Testis (tissue), 2 donors: ENCODE results near the gene FCHSD2.

Experiments used
- POLR2A ChIP-seq: fragments of 450-650 bp; IDR thresholded peaks from one replicate; pipeline ENCODE4 v1.6.1; 2017; ENCODE audit warnings: antibody characterized with exemption, mild to moderate bottlenecking, moderate library complexity
- TF ChIP-seq, protein P1 (sequence below), 3 experiments: fragments of 450-650 bp in 2 of 3; fragments of 200-600 bp in 1 of 3; sonication (generic) in 1 of 3; IDR thresholded peaks; one replicate each; pipeline ENCODE4 v1.5.1; 2016 to 2019; ENCODE audit warnings: antibody characterized with exemption in 3 of 3, mild to moderate bottlenecking in 2 of 3, moderate library complexity in 1 of 3

GRCh38 chr11:72831521-72832300, 310.4 kb downstream of the FCHSD2 start:
- TF ChIP-seq, protein P1, sequence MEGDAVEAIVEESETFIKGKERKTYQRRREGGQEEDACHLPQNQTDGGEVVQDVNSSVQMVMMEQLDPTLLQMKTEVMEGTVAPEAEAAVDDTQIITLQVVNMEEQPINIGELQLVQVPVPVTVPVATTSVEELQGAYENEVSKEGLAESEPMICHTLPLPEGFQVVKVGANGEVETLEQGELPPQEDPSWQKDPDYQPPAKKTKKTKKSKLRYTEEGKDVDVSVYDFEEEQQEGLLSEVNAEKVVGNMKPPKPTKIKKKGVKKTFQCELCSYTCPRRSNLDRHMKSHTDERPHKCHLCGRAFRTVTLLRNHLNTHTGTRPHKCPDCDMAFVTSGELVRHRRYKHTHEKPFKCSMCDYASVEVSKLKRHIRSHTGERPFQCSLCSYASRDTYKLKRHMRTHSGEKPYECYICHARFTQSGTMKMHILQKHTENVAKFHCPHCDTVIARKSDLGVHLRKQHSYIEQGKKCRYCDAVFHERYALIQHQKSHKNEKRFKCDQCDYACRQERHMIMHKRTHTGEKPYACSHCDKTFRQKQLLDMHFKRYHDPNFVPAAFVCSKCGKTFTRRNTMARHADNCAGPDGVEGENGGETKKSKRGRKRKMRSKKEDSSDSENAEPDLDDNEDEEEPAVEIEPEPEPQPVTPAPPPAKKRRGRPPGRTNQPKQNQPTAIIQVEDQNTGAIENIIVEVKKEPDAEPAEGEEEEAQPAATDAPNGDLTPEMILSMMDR (IDR thresholded peaks at IDR 0.05) = peak; percentile 81 to 95 (median 93)
- no peak for TF ChIP-seq POLR2A
